Measurements from ENCODE around the gene KIF2A. TPM values are rescaled to one million over a fixed set of nuclear protein-coding genes. Genes with fewer than 3 reads are reported as not detected.

KIF2A gene
- total and polyA plus RNA-seq, 2 of the 4 experiments (the other 2 are of a cell fraction), result 23.6 to 37.3 TPM

DNA sequence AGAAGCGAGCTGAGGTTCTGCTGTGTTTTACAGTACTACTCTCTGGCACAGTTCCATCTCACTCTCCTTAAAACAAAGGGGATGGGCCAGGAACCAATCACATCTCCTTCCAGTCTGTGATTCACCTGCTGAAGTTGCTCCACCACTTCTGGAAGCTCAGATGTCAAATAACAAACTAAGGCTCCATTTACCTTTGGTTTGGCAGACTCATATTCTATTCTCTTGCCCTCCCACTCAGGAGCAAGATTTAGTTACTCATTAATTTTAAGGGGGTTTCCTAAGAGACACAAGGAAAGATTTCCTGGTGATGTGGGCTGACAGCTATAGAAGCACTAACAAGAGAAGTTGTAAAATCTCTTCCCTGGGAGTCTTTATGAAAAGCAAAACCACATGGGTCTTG, 37.8 kb upstream of the KIF2A start:
- no CpG with 5 or more reads among the region's 1 CpG for WGBS, 2 experiments (ENCODE audit: extremely low coverage in 2 of 2, insufficient read length in 1 of 2)
- dilution Hi-C loops (cut with HindIII; ENCODE audit: low sequenced_read_pairs, unreplicated experiment), result no loop called here
- POLR2A ChIA-PET (ENCODE audit: unreplicated experiment), result no interaction called here

More for the DNA sequence above, 37.8 kb upstream of the KIF2A start:
- Histone ChIP-seq H4K91ac (ENCODE audit: insufficient read depth, low read depth, low read length) (no peak overlapping the region), H3K27ac (ENCODE audit: insufficient read depth, low read length) (no peak overlapping the region), H3K4me1 (ENCODE audit: control insufficient read depth, insufficient read depth, low read length) (no peaks in the 10 kb centered on the region), H3K4ac (ENCODE audit: low read depth, low read length) (no peak overlapping the region), H3K9ac (ENCODE audit: low read depth, low read length) (no peak overlapping the region), H3K9me1 (ENCODE audit: insufficient read depth, low read length) (no peaks in the 10 kb centered on the region), H4K20me1 (ENCODE audit: insufficient read depth, low read length) (no peaks in the 10 kb centered on the region), H2AK5ac (ENCODE audit: low read depth, low read length) (no peak overlapping the region), H2BK15ac (ENCODE audit: low read depth, low read length) (no peak overlapping the region), H3K79me1 (ENCODE audit: low read depth in 1 of 2, low read length in 2 of 2) (no peaks in the 10 kb centered on the region), H2BK20ac (ENCODE audit: low read depth, low read length) (no peak overlapping the region), H3K9me3 (ENCODE audit: control insufficient read depth, insufficient read depth, low read length) (no peaks in the 10 kb centered on the region), H4K8ac (ENCODE audit: low read depth in 2 of 2, low read length in 2 of 2) (no peak overlapping the region), H3K23ac (ENCODE audit: low read depth, low read length) (no peak overlapping the region), H2AFZ (replicated peaks; ENCODE audit: low read length, poor library complexity) (no peak overlapping the region), H3K4me2 (ENCODE audit: low read depth, low read length) (no peak overlapping the region), H3K4me3 (ENCODE audit: insufficient read depth, low read depth, low read length) (no peak overlapping the region), H2AK9ac (replicated peaks; ENCODE audit: low read depth, low read length, poor library complexity) (no peak overlapping the region), H2BK5ac (ENCODE audit: low read depth, low read length, poor library complexity, severe bottlenecking) (no peak overlapping the region), H3K36me3 (ENCODE audit: control insufficient read depth, insufficient read depth, low read length) (no peaks in the 10 kb centered on the region), H4K5ac (ENCODE audit: low read depth, low read length) (no peak overlapping the region), H3K56ac (ENCODE audit: extremely low read depth, insufficient read depth, low read length) (no peak overlapping the region), H2BK120ac (ENCODE audit: low read depth, low read length) (no peak overlapping the region), H3K27me3 (ENCODE audit: control insufficient read depth, insufficient read depth, low read length) (peaks cover 2% of the 10 kb centered on the region; the same call in 1 of the 2 replicates), H3K18ac (ENCODE audit: low read depth, low read length) (no peak overlapping the region), H3K14ac (replicated peaks; ENCODE audit: low read depth, low read length) (no peak overlapping the region)
- no TSS peak for BruUV-seq (replicated peaks)
- no peak for DNase-seq
- CTCF ChIA-PET, result no interaction called here
- TF ChIP-seq RCOR1 (IDR thresholded peaks at IDR 0.05; ENCODE audit: insufficient replicate concordance, low read length) (no peak), MAFK (IDR thresholded peaks at IDR 0.05; ENCODE audit: low read depth, low read length) (no peak)
- ATAC-seq (ENCODE audit: low read depth), result no peak
- in situ Hi-C loops (cut with MboI; ENCODE audit: low sequenced_read_pairs), result no loop called here
- intact Hi-C loops (cut with micrococcal nuclease), result no loop called here

Data from IMR-90 (cell line).